ENCODE data around the gene ZBTB2. TPM values are rescaled to one million over a fixed set of nuclear protein-coding genes. Genes with fewer than 3 reads are reported as not detected.

The ZBTB2 gene
- total RNA-seq, 1 experiment from 2014 or later: 20.3 TPM

DNA sequence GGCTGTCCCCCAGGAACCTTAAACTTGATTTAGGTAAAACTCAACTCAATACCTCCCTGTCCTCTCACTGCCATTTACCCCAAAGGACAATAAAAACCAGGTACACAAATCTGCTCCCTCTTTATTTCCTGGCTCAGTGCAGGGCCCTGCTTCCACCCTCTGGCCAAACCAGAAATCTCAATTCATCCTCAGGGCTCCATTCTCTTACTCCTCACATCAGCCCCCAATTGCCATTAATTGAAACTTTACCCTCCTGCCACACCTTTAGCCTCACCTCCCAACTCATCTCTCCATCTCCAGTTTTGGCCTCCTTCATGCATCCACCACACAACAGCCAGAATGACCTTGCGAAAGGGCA, 10.5 kb downstream of the ZBTB2 start:
- BruUV-seq (replicated peaks): no TSS peak

DNA sequence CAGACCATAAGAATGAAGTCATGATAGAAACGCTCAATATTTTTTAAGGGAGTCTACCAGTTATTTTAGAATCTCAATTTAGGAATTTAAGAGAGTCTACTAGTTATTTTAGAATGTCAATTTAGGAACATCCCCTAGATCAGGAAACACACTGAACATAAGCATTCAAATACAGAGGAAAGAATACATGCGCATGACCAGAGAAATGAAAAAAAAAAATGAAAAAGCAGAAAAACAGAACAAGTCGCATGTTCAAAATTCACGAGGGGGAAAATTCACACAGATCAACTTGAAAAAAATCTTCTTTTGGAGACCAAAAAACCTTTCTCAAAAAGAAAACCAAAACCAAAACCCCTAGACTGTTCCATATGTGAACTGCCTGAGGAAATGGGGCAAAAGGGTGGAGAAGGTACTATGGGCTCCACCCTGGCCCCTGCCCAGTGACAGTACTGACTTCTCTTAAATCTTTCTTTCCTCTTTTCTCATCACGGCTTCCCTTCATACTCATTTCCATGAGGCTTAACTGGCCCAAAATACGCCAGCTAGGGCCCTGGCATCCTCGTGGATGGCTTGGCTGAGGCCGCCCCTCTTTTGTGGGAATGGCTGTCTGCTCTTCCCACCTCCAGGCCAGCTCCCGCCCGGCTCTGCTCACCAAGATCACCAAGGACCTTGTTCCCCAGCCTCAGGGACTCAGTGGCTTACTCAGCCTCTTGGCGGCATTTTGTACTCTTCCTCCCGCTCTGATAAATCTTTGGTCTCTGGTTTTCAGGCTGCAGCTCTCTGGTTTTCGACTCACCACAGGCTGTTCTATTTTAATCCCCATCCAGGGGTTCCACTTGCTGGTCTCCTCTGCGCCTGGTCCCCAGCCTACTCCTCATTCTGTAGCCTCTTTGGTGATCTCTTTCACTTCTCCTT, 11.2 kb downstream of the ZBTB2 start:
- Histone ChIP-seq H3K79me2 (ENCODE audit: low read length) (peaks cover 84% of the 10 kb centered on the region), H4K20me1 (ENCODE audit: low read length) (no peaks in the 10 kb centered on the region), H3K27ac (ENCODE audit: low read length) (no peak overlapping the region), H3K36me3 (ENCODE audit: low read depth, low read length) (no peaks in the 10 kb centered on the region), H3K9me3 (ENCODE audit: low read length) (no peaks in the 10 kb centered on the region), H3K9me2 (replicated peaks; ENCODE audit: low read length) (no peaks in the 10 kb centered on the region), H3K4me3 (ENCODE audit: low read length) (no peak overlapping the region), H3K27me3 (ENCODE audit: low read length) (no peaks in the 10 kb centered on the region), H3K9ac (ENCODE audit: low read length) (no peak overlapping the region), H3K4me2 (ENCODE audit: low read length) (no peak overlapping the region), H3F3A (ENCODE audit: low read length, unreplicated experiment) (peaks cover under 1% of the 10 kb centered on the region), H3K4me1 (ENCODE audit: insufficient read depth, low read length) (peaks cover 2% of the 10 kb centered on the region), H2AFZ (ENCODE audit: low read length) (no peak overlapping the region)
- DNase-seq (no peak), ATAC-seq (no peak)
- CTCF ChIA-PET: no interaction called here
- intact Hi-C loops (cut with micrococcal nuclease): no loop called here
- POLR2A ChIA-PET (ENCODE audit: unreplicated experiment): no interaction called here
- TF ChIP-seq, protein P1, sequence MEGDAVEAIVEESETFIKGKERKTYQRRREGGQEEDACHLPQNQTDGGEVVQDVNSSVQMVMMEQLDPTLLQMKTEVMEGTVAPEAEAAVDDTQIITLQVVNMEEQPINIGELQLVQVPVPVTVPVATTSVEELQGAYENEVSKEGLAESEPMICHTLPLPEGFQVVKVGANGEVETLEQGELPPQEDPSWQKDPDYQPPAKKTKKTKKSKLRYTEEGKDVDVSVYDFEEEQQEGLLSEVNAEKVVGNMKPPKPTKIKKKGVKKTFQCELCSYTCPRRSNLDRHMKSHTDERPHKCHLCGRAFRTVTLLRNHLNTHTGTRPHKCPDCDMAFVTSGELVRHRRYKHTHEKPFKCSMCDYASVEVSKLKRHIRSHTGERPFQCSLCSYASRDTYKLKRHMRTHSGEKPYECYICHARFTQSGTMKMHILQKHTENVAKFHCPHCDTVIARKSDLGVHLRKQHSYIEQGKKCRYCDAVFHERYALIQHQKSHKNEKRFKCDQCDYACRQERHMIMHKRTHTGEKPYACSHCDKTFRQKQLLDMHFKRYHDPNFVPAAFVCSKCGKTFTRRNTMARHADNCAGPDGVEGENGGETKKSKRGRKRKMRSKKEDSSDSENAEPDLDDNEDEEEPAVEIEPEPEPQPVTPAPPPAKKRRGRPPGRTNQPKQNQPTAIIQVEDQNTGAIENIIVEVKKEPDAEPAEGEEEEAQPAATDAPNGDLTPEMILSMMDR (conservative IDR thresholded peaks at IDR 0.05; ENCODE audit: low read depth, low read length): no peak
- TF ChIP-seq EZH2phosphoT487 (IDR thresholded peaks at IDR 0.05; ENCODE audit: borderline replicate concordance, low read length) (no peak), EZH2 (IDR thresholded peaks at IDR 0.05; ENCODE audit: low read length, unreplicated experiment) (no peak)
- no TSS peak for BruUV-seq (replicated peaks)

More for the DNA sequence above, 10.5 kb downstream of the ZBTB2 start:
- ATAC-seq (no peak), DNase-seq (no peak)
- Histone ChIP-seq H3K9me3 (ENCODE audit: low read length) (no peaks in the 10 kb centered on the region), H3K27ac (ENCODE audit: low read length) (no peak overlapping the region), H3K9me2 (replicated peaks; ENCODE audit: low read length) (no peaks in the 10 kb centered on the region), H3K79me2 (ENCODE audit: low read length) (peaks cover 84% of the 10 kb centered on the region), H3K4me3 (ENCODE audit: low read length) (no peak overlapping the region), H3F3A (ENCODE audit: low read length, unreplicated experiment) (no peaks in the 10 kb centered on the region), H3K4me1 (ENCODE audit: insufficient read depth, low read length) (no peaks in the 10 kb centered on the region), H3K9ac (ENCODE audit: low read length) (no peak overlapping the region), H3K4me2 (ENCODE audit: low read length) (no peak overlapping the region), H3K27me3 (ENCODE audit: low read length) (no peaks in the 10 kb centered on the region), H4K20me1 (ENCODE audit: low read length) (no peaks in the 10 kb centered on the region), H3K36me3 (ENCODE audit: low read depth, low read length) (no peaks in the 10 kb centered on the region), H2AFZ (ENCODE audit: low read length) (no peak overlapping the region)
- POLR2A ChIA-PET (ENCODE audit: unreplicated experiment): no interaction called here
- CTCF ChIA-PET: no interaction called here
- TF ChIP-seq EZH2phosphoT487 (IDR thresholded peaks at IDR 0.05; ENCODE audit: borderline replicate concordance, low read length) (no peak), EZH2 (IDR thresholded peaks at IDR 0.05; ENCODE audit: low read length, unreplicated experiment) (no peak)
- TF ChIP-seq, protein P1 (conservative IDR thresholded peaks at IDR 0.05; ENCODE audit: low read depth, low read length): no peak
- intact Hi-C loops (cut with micrococcal nuclease): no loop called here

DNA sequence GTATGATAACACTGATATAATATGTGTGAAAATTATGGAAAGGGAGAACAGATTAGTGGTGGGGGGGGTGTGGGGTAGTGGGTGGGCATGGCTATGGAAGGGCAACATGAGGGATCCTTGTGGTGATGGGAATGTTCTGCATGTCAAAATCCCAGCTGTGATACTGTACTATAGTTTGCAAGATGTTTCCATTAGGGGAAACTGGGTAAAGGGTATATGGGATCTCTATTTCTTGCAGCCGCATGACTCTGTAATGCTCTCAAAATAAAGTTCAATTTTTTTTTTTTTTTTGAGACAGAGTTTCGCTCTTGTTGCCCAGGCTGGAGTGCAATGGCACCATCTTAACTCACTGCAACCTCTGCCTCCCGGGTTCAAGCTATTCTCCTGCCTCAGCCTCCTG, 14.3 kb downstream of the ZBTB2 start:
- ATAC-seq (no peak), DNase-seq (no peak)
- H3K79me2 ChIP-seq (ENCODE audit: low read length): peaks cover 86% of the 10 kb centered on the region
- H3K4me1 ChIP-seq (ENCODE audit: insufficient read depth, low read length): peaks cover 15% of the 10 kb centered on the region
- no peaks in the 10 kb centered on the region; the same call in 1 of the 2 replicates for H3K36me3 ChIP-seq (ENCODE audit: low read depth, low read length)
- H3K4me2 ChIP-seq (ENCODE audit: low read length): no peak overlapping the region
- ChIA-PET CTCF (interaction anchor here (0.6 kb wide), 1 partner anchor 43 kb away, joined by 4 read pairs; no protein-coding TSS in a partner anchor), POLR2A (ENCODE audit: unreplicated experiment) (no interaction called here)
- no TSS peak for BruUV-seq (replicated peaks)
- H2AFZ ChIP-seq (ENCODE audit: low read length): no peak overlapping the region
- peaks cover 3% of the 10 kb centered on the region for H3F3A ChIP-seq (ENCODE audit: low read length, unreplicated experiment)
- no peak overlapping the region for H3K4me3 ChIP-seq (ENCODE audit: low read length)
- no peaks in the 10 kb centered on the region for H4K20me1 ChIP-seq (ENCODE audit: low read length)
- intact Hi-C loops (cut with micrococcal nuclease): no loop called here
- no peak overlapping the region for H3K27ac ChIP-seq (ENCODE audit: low read length)
- no peak for TF ChIP-seq EZH2phosphoT487 (IDR thresholded peaks at IDR 0.05; ENCODE audit: borderline replicate concordance, low read length)
- no peak for TF ChIP-seq EZH2 (IDR thresholded peaks at IDR 0.05; ENCODE audit: low read length, unreplicated experiment)
- TF ChIP-seq, protein P1 (conservative IDR thresholded peaks at IDR 0.05; ENCODE audit: low read depth, low read length): no peak
- H3K9ac ChIP-seq (ENCODE audit: low read length): no peak overlapping the region
- no peaks in the 10 kb centered on the region for H3K9me3 ChIP-seq (ENCODE audit: low read length)
- no peaks in the 10 kb centered on the region for H3K27me3 ChIP-seq (ENCODE audit: low read length)
- H3K9me2 ChIP-seq (replicated peaks; ENCODE audit: low read length): no peaks in the 10 kb centered on the region
